ENCODE results near the gene DUS1L.

The DUS1L gene

DNA sequence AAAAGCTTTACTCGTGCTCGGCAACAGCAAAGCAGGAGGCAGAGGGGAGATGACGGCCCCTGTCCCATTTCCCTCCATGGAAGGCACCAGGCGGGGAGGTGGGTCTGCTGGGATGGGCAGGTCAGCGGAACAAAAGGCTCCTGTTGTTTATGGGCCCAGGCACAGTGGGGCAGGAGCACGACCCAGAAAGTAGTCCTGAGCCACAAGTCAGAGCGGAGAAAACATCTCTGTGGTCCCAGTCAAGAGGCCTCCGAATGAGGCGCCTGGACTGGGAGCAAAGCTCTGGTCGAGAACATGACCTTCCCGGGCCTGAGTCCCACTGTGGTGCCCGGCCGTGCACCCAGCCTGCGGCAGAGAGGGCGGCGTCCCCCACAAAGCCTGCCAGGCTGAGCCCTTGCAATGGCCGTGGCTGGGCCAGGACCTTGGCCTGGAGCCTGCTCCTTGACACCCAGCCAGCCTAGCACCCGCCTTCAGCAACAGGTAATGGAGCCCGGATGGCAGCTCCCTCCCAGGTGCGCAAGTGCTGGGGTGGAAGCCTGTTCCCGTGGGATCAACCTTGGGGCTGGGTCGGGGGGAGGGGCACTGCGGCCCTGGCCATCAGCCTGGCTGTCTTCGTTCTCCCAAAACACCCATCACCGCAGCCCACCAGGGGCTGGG, 17.6 kb downstream of the DUS1L start:
- Histone ChIP-seq H3K4me3 (replicated peaks; ENCODE audit: low read depth, low read length) (no peak overlapping the region), H3K27me3 (replicated peaks; ENCODE audit: control insufficient read depth, insufficient read depth, low read length) (no peaks in the 10 kb centered on the region), H3K36me3 (ENCODE audit: control insufficient read depth, insufficient read depth, low read length) (peaks cover 2% of the 10 kb centered on the region)
- no peak for DNase-seq (ENCODE audit: extremely low read depth, insufficient read length)
- TF ChIP-seq, protein P1, sequence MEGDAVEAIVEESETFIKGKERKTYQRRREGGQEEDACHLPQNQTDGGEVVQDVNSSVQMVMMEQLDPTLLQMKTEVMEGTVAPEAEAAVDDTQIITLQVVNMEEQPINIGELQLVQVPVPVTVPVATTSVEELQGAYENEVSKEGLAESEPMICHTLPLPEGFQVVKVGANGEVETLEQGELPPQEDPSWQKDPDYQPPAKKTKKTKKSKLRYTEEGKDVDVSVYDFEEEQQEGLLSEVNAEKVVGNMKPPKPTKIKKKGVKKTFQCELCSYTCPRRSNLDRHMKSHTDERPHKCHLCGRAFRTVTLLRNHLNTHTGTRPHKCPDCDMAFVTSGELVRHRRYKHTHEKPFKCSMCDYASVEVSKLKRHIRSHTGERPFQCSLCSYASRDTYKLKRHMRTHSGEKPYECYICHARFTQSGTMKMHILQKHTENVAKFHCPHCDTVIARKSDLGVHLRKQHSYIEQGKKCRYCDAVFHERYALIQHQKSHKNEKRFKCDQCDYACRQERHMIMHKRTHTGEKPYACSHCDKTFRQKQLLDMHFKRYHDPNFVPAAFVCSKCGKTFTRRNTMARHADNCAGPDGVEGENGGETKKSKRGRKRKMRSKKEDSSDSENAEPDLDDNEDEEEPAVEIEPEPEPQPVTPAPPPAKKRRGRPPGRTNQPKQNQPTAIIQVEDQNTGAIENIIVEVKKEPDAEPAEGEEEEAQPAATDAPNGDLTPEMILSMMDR (IDR thresholded peaks at IDR 0.05; ENCODE audit: insufficient read depth, low read length, poor library complexity, severe bottlenecking), result no peak

DNA sequence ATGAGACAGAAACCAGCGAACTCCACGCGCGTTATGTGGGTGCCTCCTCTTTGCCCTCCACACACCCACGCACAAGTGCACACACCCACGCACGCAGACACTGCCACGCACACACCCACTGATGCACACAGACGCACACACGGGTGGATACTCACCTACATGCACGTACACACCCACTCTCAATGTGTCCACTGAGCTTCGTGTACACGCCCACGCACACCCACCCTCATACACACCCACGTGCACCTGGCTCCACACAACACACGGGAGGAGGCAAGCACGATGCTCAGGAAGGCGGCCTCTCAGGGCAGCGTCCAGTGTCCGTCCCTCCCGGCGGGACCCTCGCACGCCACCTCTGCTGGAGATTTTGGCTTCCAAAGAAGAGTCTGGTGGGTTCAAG, 18.2 kb downstream of the DUS1L start:
- TF ChIP-seq, protein P1 (IDR thresholded peaks at IDR 0.05; ENCODE audit: insufficient read depth, low read length, poor library complexity, severe bottlenecking), result no peak
- Histone ChIP-seq H3K36me3 (ENCODE audit: control insufficient read depth, insufficient read depth, low read length) (peaks cover 2% of the 10 kb centered on the region), H3K27me3 (replicated peaks; ENCODE audit: control insufficient read depth, insufficient read depth, low read length) (no peaks in the 10 kb centered on the region), H3K4me3 (replicated peaks; ENCODE audit: low read depth, low read length) (no peak overlapping the region)
- no peak for DNase-seq (ENCODE audit: extremely low read depth, insufficient read length)

DNA sequence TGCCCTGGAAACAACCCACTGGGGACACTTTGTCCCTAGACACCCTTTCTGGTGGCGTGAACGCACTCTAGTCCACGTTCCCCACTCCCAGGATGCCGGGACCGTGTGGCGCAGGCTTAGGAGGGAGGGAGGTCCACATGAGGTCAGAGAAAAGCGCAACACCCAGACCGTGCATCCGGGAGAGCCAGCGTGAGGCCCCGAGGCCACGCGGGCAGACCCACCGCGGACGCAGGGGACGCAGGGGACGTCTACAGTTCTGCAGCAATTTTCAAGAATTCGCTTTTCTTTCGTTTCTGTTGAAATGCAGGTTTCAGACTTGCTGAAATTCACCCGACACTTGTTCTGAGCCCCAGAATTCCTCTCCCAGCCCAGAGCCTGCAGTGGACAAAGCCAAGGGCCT, 18.7 kb downstream of the DUS1L start:
- peaks cover 2% of the 10 kb centered on the region for H3K36me3 ChIP-seq (ENCODE audit: control insufficient read depth, insufficient read depth, low read length)
- H3K4me3 ChIP-seq (replicated peaks; ENCODE audit: low read depth, low read length), result no peak overlapping the region
- H3K27me3 ChIP-seq (replicated peaks; ENCODE audit: control insufficient read depth, insufficient read depth, low read length), result no peaks in the 10 kb centered on the region
- TF ChIP-seq, protein P1 (IDR thresholded peaks at IDR 0.05; ENCODE audit: insufficient read depth, low read length, poor library complexity, severe bottlenecking), result no peak
- no peak for DNase-seq (ENCODE audit: extremely low read depth, insufficient read length)

GRCh38 chr17:82045936-82046484, 19.6 kb downstream of the DUS1L start:
- Histone ChIP-seq H3K36me3 (ENCODE audit: control insufficient read depth, insufficient read depth, low read length) (peaks cover 2% of the 10 kb centered on the region), H3K27me3 (replicated peaks; ENCODE audit: control insufficient read depth, insufficient read depth, low read length) (no peaks in the 10 kb centered on the region), H3K4me3 (replicated peaks; ENCODE audit: low read depth, low read length) (no peak overlapping the region)
- TF ChIP-seq, protein P1 (IDR thresholded peaks at IDR 0.05; ENCODE audit: insufficient read depth, low read length, poor library complexity, severe bottlenecking), result no peak
- no peak for DNase-seq (ENCODE audit: extremely low read depth, insufficient read length)

- no peak for DNase-seq (ENCODE audit: extremely low read depth, insufficient read length)
- Histone ChIP-seq H3K36me3 (ENCODE audit: control insufficient read depth, insufficient read depth, low read length) (peaks cover 2% of the 10 kb centered on the region), H3K27me3 (replicated peaks; ENCODE audit: control insufficient read depth, insufficient read depth, low read length) (no peaks in the 10 kb centered on the region), H3K4me3 (replicated peaks; ENCODE audit: low read depth, low read length) (no peak overlapping the region)
- TF ChIP-seq, protein P1 (IDR thresholded peaks at IDR 0.05; ENCODE audit: insufficient read depth, low read length, poor library complexity, severe bottlenecking), result no peak
Observed at GRCh38 chr17:82043507-82043906, 22.1 kb downstream of the DUS1L start.

All from GM06990 (cell line).